ENCODE measurements around the gene UBL4A.

UBL4A gene

GRCh38 chrX:154460326-154460725 lies 26.1 kb downstream of the UBL4A start:
- no peak for DNase-seq

GRCh38 chrX:154459832-154460231 lies 26.6 kb downstream of the UBL4A start:
- DNase-seq = no peak

GRCh38 chrX:154458954-154459778 lies 27.2 kb downstream of the UBL4A start:
- DNase-seq = peak; percentile 18 to 53 (median 52)

- peak; percentile 66 to 73 (median 67) for DNase-seq
Measured at GRCh38 chrX:154458116-154458953, 28.1 kb downstream of the UBL4A start, which contains the start of gene PLXNA3. PLXNA3 (plus strand) TSS chrX:154458281; CDS start chrX:154460184, 1,903 bp downstream.

- peak; percentile 66 to 79 (median 72) for DNase-seq
Measured at GRCh38 chrX:154457491-154458115, 28.8 kb downstream of the UBL4A start.

DNA sequence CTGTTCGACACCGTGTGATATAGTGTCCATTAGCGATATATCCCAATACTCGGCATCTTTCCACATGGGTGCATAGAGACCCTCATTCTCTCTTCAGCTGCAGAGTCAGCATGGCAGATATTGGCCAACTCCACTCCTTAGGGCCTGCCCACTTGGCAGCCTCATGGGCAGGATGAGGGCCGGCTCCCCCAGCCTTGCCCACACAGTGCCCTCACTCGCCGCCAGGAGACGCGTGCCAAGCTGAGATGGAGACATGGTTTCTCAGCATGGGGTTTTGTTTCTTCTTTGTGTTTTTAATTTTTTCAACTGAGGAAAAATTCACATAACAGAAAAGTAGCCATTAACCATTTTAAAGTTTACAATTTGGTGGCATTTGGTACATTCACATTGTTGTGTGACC lies 33.6 kb downstream of the UBL4A start:
- DNase-seq = no peak

- DNase-seq = no peak
Measured at GRCh38 chrX:154450312-154450711, 36.1 kb downstream of the UBL4A start.

- no peak for DNase-seq
Measured at GRCh38 chrX:154449618-154450017, 36.8 kb downstream of the UBL4A start.

GRCh38 chrX:154448484-154448883 lies 37.9 kb downstream of the UBL4A start:
- DNase-seq = no peak

- no peak for DNase-seq
Measured at GRCh38 chrX:154446430-154446829, 40.0 kb downstream of the UBL4A start.

DNA sequence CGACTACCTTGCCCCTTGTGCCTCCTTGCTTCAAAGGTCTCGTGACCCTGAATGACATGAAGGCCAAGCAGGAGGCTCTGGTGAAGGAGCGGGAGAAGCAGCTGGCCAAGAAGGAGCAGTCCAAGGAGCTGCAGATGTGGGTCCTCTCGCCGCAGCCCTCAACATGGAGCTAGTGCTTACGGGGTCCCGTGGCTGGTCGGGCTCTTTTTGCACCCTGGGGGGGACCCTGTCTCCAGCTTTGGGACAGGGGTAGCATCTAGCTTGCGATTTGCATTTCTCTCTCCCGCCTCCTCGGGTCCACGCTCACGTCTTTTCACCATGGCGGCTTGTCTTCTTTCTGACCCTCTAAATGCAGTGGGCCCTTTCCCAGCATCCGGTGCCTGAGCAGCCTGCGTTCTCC lies 40.6 kb downstream of the UBL4A start:
- DNase-seq = no peak

DNA sequence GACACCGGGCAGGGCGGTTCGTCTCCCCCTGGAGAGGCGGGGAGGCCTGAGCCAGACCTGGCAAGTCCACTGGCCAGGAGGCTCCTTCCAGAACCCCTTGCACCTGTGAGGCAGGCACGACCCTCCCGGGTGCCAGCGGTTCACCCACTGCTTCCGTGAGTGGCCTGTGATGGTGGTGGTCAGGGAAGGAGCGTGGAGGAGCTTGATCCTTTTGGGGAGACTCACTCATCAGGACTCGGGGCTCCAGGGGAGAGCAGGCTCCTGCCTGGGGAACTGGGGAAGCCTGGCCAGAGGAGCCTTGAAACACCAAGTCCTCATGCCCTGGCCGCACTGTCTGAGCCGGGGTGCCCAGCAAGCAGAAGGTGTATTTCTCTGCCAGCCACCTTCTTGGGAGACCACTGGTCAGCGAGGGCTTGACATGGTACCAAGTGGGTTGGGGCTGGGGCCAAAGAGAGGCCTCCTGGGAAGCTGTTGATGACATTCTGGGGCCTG lies 41.6 kb downstream of the UBL4A start:
- DNase-seq = no peak

- DNase-seq = peak; percentile 74 to 83 (median 78)
Measured at GRCh38 chrX:154443992-154444754, 42.2 kb downstream of the UBL4A start, which contains the start of gene FAM50A. FAM50A (plus strand) TSS chrX:154444141; CDS start chrX:154444236, 95 bp downstream.

DNA sequence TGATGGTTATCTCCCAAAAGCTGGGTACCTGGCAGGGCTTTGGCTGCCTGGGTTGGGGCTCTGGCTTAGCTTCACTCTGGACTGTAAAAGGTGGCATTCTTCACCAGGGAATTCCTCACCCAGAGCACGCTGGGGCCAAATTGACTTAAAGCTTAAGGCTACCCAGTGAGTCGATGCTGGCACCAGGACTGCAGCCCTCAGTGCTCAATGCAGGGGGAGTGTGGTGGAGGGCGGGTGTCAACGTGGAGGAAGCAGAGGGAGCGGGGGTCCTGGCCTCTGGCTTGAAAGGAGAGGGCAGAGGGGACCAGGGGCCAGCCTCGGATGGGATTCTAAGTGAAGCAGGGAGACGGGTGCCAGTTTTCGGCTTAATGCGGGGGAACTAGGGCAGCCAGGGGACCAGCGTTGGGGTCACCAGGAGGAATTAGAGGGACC lies 42.9 kb downstream of the UBL4A start:
- DNase-seq = peak; percentile 11 to 54 (median 37)

DNA sequence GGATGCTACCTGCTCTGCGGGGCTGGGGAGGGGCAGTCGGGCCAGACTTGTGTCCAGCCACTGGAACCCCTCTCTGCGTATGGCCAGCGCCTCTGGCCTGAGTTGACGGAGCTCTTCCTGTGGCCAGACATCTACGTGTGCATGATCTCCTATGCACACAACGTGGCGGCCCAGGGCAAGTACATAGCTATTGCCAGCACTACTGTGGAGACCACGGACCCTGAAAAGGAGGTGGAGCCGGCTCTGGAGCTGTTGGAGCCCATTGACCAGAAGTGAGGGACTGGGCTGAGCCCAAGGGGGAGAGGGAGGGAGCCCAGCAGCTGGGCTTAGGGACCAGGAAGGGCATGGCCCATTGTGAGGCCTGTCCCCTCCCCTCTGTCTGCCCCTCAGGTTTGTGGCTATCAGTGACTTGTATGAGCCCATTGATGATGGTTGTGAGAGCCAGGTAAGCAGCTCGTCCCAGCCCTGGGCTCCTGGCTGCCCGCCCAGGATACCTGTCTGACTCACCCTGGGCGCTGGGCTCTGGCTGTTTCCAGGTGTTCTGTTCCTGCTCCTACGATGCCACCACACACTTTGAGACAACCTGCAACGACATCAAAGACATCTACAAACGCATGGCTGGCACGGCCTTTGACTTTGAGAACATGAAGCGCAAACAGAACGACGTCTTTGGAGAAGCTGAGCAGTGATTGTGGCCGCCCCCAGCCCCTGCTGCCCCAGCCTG lies 44.3 kb downstream of the UBL4A start:
- no peak for DNase-seq

- DNase-seq = no peak
Measured at GRCh38 chrX:154441564-154441963, 44.9 kb downstream of the UBL4A start.

DNA sequence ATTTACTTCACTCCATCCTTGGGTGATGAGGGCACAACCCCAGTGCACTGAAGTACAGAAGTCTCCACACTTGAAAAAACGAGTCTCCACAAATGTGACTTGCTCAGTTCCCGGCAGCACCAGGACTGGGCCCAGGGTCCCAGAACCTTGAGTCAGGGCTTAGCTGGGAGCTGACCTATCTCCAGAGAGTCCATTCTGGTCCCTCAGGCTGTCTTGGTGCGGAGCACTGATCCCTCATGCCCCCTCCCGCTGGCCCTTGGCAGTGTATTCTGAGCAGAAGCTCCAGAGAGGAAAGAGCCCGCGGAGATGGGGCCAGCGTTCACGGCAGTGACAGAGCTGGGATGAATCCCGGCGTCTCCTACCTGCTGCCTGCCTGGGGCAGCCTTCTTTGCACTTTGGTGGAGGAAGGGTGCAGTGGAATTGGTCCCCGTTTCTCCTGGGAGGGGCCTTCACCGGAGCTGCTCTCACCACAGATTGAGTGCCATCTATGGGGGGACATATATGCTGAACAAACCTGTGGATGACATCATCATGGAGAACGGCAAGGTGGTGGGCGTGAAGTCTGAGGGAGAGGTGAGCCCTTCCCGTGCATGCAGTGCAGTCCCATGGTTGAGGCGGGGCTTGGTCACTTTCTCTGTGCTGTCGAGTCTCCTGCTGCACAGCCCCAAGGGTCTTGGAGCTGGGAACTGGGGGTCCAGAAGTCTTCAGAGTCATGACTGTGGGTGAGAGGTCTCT lies 45.6 kb downstream of the UBL4A start:
- DNase-seq = no peak

GRCh38 chrX:154439841-154440240 lies 46.6 kb downstream of the UBL4A start:
- no peak for DNase-seq

DNA sequence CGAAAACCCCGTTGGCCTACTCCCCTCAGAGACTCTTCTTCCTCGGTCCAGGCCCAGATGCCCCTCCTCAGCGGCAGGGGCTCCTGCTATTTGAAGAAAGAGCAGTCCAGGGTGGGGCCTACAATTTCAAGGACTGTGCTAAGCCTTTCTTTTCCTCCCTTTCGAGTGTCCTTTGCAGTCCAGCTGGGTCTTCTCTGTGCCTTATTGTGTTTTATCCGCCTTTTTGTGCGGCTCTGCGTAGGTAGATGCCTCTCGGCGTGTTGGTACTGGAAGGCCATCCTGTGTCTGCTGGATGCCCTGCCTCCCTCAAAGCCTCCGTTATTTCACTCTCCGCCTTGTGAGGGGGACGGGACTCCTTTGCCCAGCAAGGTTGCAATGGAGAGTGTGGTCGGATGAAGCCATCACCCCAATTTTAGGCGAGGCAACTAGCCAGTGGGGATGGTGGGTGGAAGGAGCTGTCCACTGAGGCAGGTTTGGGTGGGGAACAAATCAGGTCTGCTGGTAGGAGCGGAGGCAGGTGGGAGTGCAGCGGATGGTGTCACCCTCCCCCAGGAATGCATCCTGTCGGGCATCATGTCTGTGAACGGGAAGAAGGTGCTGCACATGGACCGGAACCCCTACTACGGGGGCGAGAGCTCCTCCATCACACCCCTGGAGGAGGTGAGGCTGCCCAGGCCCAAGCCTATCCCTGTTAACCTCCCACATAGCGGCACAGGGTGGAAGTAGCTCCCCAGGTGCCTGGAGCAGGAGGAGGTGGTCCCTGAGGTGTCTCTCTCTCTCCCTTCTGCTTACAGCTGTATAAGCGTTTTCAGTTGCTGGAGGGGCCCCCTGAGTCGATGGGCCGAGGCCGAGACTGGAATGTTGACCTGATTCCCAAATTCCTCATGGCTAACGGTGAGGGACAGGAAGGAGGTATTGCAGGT lies 48.2 kb downstream of the UBL4A start:
- peak in 2 of 3 experiments; percentile 36 to 50 for DNase-seq
